Activated CD4-positive, CD25-positive, alpha-beta regulatory T cell treated with anti-CD3 and anti-CD28 coated beads, Interleukin-2, amount 50 U/mL, for 24 hours (primary cell): Measurements from ENCODE around the gene ANKRD30B.
"Not testable (repeated sequence)": the region's sequence is repeated elsewhere in the genome, so short reads cannot be mapped to it uniquely, and the experiment has no call there.

Source experiments
- ATAC-seq, 2 donors: fragments of 150-1000 bp; cut with Tn5 transposase; one replicate each; pipeline ENCODE4 v1.10.0; 2021; ENCODE audit warnings: mild to moderate bottlenecking in 1 of 2, moderate library complexity in 1 of 2

Gene ANKRD30B, protein sequence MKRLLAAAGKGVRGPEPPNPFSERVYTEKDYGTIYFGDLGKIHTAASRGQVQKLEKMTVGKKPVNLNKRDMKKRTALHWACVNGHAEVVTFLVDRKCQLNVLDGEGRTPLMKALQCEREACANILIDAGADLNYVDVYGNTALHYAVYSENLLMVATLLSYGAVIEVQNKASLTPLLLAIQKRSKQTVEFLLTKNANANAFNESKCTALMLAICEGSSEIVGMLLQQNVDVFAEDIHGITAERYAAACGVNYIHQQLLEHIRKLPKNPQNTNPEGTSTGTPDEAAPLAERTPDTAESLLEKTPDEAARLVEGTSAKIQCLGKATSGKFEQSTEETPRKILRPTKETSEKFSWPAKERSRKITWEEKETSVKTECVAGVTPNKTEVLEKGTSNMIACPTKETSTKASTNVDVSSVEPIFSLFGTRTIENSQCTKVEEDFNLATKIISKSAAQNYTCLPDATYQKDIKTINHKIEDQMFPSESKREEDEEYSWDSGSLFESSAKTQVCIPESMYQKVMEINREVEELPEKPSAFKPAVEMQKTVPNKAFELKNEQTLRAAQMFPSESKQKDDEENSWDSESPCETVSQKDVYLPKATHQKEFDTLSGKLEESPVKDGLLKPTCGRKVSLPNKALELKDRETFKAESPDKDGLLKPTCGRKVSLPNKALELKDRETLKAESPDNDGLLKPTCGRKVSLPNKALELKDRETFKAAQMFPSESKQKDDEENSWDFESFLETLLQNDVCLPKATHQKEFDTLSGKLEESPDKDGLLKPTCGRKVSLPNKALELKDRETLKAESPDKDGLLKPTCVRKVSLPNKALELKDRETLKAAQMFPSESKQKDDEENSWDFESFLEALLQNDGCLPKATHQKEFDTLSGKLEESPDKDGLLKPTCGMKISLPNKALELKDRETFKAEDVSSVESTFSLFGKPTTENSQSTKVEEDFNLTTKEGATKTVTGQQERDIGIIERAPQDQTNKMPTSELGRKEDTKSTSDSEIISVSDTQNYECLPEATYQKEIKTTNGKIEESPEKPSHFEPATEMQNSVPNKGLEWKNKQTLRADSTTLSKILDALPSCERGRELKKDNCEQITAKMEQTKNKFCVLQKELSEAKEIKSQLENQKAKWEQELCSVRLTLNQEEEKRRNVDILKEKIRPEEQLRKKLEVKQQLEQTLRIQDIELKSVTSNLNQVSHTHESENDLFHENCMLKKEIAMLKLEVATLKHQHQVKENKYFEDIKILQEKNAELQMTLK (N-terminal part only)

DNA sequence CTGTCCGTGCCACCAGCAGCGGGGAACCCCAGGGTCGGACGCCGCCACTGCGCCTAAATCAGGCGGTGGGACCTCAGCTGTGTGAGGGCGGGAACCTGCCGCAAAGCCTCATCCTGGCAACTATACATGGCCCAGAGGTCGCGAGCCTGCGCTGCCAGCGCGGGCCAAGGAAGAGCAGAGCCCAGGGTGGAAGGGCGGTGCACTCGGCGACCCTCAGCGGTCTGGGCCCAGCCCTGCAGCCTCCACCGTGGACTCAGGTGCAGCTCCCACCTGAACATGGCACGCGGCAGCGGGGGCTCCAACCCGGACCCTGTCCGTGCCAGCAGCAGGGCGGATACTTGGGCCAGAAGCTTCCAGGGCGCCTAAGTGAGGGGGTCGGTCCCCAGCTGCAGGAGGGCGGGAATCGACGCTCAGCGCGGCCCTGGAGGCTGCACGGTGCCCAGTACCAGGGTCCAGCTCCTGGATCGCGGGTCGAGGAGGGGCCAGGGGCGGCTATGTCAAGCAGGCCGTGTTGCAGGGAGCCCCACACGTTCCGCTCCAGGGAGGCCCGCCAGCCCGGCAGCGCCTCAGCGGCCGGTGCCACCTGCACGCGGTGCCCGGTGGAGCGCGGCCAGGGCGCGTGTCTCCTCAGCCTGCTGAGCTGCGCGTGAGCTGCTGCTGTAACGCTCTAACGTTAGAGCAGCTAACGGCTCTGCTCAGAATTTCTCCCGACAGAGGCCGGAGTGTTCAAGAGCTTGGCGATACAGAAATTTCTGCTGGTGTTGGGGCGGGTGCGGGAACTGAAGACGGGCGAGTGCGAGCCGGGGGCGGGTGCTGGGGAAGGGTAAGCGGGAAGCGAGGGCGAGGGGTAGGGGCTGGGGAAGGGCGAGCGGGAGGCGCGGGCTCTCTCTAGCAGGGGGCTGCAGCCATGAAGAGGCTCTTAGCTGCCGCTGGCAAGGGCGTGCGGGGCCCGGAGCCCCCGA is at the start of gene ANKRD30B:
TSS of gene ANKRD30B (plus strand) at position 660 of the 962 bp plus-strand sequence. CDS start at position 908, 248 bp downstream.
- peak in 1 of 2 donors; percentile 55 for ATAC-seq

DNA sequence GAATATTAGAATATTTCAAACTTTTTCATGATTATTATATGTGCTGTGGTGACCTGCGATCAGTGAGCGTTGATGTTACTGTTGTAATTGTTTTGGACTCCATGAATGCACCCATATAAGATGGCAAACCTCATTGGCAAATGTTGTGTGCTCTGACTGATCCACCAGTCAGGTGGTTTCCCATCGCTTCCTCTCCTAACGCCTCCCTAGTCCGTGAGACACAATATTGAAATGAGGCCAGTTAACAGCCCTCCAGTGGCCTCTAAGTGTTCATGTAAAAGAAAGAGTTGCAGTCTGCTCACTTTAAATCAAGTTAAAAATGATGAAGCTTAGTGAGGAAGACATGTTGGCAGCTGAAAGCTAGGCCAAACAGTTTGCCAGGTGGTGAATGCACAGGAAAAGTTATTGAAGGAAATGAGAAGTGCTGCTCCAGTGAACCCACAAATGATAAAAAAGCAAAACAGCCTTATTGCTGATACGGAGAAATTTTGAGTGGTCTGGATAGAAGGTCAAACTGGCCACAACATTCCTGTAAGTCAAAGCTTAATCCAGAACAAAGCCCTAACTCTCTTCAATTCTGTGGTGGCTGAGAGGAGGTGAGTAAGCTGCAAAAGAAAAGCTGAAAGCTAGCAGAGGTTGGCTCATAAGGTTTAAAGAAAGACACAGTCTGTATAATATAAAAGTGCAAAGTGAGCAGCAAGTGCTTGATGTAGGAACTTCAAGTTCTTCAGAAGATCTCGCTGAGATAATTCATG is 46.5 kb upstream of the ANKRD30B start:
- ATAC-seq = not testable (repeated sequence)

DNA sequence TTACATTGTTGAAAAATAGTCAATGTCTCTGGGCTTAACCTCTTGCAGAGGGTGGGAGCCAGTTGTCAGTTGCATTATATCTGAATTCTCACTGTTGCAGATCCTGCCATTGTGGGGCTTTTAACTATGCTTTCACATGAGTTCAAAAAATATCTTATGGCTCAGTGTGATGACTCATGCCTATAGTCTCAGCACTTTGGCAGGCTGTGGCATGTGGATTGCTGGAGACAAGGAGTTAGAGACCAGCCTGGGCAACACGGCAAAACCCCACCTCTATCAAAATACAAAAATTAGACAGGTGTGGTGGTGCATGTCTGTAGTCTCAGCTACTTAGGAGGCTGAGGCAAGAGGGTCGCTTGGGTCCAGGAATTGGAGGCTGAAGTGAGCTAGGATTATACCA is 38.2 kb upstream of the ANKRD30B start:
- ATAC-seq = not testable (repeated sequence)

DNA sequence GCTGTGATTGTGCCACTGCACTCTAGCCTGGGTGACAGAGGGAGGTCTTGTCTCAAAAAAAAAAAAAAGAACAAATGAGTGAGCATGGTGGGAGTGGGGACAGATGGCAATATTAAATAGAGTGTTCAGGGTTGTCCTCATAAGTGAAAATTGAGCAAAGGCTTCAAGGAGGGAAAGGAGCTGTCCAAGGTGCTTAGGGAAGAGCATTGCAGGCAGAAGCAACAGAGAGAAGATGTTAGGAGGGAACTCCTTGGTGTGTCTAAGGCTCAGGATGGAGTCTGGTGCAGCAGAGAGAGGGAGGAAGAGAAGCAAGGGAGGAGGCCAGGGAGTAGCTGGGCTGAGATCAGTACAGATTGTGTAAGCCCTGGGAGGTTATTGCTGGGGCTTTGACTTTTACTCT is 26.4 kb upstream of the ANKRD30B start:
- ATAC-seq = not testable (repeated sequence)

DNA sequence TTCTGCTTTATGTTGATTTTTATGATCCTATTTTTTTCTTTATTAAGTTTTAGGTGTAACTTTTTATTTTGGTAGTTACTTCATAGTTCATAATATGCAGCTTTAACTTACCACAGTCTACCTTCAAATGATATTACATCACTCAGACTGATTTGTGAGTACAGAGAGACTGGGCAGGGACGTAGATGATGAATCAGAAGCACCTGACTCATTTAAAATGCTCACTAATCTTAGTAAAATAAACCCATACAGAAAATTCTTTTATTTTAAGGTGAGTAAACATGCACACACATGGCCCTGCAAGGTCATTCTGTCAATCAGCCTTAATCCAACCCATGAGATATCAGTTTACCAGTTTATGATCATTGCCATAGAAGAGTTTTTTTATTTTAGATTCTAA is 8.9 kb upstream of the ANKRD30B start:
- not testable (repeated sequence) for ATAC-seq

DNA sequence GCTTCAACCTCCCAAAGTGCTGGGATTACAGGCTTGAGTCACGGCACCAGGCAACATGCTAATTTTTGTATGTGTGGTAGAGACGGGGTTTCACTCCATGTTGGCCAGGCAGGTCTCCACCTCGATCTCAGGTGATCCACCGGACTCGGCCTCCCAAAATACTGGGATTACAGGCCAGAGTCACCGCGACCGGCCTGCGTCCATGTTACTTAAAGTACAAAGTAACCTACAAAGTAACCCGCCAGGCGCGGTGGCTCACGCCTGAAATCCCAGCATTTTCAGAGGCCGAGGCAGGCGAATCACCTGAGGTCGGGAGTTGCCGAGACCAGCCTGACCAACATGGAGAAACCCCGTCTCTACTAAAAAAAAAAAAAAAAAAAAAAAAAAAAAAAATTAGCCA is 1.1 kb upstream of the ANKRD30B start:
- no peak for ATAC-seq

DNA sequence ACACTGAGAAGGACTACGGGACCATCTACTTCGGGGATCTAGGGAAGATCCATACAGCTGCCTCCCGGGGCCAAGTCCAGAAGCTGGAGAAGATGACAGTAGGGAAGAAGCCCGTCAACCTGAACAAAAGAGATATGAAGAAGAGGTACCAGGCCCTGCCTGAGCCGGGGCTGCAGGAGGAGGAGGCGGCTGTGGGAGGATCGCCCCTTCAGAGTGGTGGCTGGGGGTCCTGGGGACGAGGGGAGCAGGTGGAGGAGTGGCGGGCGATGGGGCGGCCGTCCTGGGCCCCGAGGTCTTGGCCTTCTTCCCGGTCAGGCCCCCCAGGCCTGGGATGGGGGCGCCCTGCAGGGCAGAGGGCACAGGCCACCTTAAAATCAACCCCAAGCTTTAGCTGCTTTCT is 524 bp downstream of the ANKRD30B start:
- no peak for ATAC-seq

DNA sequence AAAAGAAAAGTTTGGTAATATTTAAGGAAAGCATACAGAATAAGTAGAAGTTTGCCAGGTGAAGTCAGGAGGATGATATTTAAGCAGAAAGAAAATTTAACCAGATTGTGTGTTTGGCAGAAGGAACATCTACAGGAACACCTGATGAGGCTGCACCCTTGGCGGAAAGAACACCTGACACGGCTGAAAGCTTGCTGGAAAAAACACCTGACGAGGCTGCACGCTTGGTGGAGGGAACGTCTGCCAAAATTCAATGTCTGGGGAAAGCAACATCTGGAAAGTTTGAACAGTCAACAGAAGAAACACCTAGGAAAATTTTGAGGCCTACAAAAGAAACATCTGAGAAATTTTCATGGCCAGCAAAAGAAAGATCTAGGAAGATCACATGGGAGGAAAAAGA is 15.6 kb downstream of the ANKRD30B start:
- not testable (repeated sequence) for ATAC-seq

DNA sequence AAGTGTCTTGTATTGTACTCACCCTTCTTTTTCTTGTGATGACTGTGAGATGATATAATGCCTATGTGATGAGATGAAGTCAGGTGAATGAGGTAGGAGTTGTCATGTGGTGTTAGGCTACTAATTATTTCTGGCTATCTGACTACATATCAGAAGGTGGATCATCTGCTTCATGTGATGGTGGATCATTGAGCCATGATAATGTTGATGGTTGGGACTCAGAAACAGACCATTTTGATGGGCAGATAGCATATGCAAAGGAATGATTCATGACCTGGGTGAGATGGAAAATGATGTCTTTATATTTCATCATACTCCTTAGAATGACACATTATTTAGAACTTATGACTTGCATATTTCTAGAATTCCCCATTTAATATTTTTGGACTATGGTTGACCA is 19.5 kb downstream of the ANKRD30B start:
- ATAC-seq = peak; percentile 68 to 78

DNA sequence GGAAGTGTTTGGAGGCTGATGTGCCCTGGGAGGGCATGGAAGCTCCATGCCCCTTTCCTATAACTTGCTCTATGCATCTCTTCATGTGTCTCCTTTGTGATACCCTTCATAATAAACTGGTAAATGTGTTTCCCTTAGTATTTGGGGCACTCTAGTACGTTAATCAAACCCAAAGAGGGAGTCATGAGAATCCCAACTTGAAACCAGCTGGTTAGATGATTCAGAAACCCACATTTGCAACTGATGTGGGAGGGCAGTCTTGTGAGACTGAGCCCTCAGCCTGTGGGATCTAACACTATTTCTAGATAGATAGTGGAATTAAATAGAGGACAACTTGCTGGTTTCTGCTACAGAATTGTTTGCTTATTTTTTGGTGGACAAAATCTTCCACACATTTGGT is 20.3 kb downstream of the ANKRD30B start:
- ATAC-seq = peak; percentile 54 to 58

DNA sequence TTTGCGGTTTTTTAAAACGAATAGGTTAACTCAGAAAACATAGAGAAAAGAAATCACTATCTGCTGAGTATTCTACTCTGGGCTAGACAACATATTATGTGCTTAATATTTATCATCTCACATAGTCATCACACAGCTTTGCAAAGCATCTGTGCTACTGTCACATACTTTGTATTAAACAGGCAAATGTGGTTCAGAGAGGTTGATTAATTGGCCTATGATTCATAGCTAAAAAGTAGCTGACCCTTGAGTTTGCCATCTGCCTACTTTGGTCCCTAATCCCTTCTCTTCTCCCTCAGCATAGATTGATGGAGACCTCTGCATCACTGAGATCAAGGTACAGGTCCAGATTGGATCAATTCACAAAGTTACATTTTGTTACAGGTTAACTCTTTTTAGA is 21.4 kb downstream of the ANKRD30B start:
- ATAC-seq = no peak

DNA sequence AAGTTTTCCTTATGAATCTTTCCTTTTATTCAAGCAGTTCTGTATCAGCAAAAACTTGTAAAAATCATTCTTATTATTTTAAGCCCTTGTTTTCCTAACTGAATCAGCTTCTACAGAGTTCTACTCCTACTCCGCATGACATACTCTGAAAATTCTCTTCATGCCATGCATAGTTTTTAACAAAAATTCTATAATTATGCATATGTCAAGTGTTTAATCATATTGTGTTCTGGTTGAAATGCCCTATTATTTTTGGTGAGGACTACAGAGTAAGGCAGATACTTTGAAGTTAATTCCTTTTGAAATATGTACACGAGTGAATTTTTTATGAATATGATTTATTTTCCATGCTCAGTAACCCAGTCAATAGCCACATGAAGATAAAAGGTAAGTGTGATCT is 28.8 kb downstream of the ANKRD30B start:
- ATAC-seq = no peak

DNA sequence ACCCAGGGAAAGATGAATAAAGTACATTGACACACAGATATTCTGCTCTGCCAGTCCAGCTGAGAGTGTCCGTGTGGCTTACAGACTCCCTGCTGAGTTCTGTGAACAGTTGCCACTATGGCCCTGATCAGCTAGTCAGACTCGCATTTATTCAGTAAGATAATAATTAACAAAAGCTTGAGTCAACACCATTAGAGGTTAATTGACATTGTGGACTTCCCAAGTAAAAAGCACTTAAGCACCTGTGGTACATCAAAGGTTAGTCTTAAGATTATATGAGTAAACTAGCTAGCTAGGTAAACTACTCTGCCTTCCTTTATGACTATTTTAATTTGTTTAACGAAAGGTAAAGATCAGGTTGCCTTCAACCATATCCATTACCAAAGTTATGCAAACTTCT is 33.7 kb downstream of the ANKRD30B start:
- no peak for ATAC-seq

DNA sequence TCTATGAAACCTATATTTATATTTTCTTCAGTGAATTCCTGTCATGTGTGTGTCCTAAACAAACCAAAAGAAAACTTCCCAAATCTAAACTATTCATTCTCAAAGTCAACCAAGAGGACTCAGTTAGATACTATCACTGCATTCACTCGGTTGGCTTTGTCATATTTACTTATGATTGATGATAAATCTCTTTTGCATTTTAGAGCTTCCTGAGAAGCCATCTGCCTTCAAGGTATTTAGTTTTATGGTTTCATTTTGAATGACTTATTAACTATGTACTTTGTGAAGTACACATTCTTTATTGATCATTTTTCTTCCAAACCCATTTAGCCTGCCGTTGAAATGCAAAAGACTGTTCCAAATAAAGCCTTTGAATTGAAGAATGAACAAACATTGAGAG is 36.2 kb downstream of the ANKRD30B start:
- no peak for ATAC-seq

DNA sequence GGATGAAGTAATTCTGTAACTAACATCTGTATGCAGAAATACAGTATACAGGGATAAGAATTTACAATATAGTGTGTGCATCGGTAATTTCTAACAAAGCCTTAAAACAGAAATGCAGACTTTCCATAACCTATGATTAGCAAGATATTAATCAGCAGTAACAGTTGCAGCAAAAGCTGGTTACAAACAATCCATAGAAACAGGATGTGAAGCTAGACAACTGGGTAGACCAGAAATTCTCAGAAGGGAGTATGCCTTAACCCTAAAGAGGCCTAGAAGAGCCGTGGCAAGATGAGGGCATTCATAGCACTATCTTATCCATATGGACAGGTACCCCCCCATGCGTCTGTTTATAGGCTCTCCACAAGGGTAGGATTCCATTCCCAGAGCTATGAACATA is 48.9 kb downstream of the ANKRD30B start:
- ATAC-seq = not testable (repeated sequence)

DNA sequence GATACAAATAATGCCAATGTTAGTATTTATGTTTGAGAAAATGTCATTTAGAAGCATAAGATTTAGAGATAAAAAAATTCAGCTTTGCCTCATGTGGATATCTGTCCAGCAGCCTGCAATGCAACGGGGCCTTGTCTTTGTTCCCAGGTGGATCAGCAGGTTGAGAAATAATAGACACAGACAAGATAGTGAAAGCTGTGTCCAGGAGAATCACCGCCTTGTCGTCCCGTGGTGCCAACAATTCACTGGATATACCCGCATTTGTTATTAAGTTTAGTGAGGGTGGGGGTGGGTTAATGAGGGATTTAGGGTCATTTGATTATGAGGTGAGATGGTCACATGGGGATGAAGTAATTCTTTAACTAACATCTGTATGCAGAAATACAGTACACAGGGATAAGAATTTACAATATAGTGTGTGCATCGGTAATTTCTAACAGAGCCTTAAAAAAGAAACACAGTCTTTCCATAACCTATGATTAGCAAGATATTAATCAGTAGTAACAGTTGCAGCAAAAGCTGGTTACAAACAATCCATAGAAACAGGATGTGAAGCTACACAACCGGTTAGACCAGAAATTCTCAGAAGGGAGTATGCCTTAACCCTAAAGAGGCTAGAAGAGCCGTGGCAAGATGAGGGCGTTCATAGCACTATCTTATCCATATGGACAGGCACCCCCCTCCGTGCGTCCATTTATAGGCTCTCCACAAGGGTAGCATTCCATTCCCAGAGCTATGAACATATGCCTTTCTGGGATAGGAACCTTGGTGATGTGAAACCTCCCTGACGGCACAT is 50.2 kb downstream of the ANKRD30B start:
- not testable (repeated sequence) for ATAC-seq

DNA sequence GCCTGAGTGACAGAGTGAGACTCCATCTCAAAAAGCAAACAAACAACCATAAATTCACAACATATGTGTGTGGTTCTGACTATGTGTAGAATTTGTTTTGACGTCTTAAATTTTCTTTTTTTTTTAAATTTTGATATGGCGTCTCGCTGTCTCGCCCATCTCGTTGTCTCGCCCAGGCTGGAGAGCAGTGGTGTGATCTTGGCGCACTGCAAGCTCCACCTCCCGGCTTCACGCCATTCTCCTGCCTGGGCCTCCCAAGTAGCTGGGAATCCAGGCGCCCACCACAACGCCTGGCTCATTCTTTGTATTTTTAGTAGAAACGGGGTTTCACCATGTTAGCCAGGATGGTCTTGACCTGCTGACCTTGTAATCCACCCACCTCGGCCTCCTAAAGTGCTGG is 63.1 kb downstream of the ANKRD30B start:
- ATAC-seq = not testable (repeated sequence)

DNA sequence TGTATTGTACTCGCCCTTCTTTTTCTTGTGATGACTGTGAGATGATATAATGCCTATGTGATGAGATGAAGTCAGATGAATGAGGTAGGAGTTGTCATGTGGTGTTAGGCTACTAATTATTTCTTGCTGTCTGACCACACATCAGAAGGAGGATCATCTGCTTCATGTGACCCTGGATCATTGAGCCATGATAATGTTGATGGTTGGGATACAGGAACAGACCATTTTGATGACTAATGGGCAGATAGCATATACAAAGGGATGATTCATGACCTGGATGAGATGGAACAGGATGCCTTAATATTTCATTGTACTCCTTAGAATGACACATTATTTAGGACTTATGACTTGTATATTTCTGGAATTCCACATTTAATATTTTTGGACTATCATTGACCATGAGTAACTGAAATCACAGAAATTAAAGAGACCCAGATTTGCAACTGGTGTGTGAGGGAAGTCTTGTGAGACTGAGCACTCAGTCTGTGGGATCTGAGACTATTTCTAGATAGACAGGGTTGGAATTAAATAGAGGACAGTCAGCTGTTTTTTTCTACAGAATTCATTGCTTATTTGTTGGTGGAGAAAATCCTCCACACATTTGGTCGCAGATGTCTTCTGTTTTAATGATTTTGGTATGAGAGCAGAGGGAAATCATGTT is 79.1 kb downstream of the ANKRD30B start:
- ATAC-seq = not testable (repeated sequence)

DNA sequence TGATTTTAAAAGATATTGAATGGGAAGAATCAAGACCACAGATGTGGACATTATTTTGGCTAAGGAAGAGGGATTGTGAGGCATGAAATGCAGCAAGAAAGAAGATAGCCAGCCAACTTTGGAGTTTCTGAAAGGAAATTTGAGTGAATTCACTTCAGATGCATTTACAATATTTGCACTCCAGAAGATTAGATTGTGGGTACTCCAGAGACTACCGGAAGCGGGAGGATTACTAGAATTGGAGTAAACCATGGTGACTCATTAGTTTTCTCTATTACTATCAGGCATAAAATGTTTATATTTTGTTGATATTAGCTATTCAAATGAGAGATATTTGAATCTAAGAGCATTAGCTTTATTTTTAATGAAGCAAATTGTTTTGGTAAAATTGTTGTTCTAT is 93.6 kb downstream of the ANKRD30B start:
- not testable (repeated sequence) for ATAC-seq
